ENCODE measurements around the gene UCP3. TPM values are rescaled to one million over a fixed set of nuclear protein-coding genes. Genes with fewer than 3 reads are reported as not detected.

The UCP3 gene
- total and polyA plus RNA-seq, 2 donors = 0.85 to 1.2 TPM

- Histone ChIP-seq H3K4me3 (ENCODE audit: low read depth, low read length) (no peak overlapping the region), H3K4me1 (ENCODE audit: insufficient read depth) (no peaks in the 10 kb centered on the region), H3K27ac (ENCODE audit: low read depth) (no peak overlapping the region), H3K36me3 (ENCODE audit: insufficient read depth) (no peaks in the 10 kb centered on the region)
- no peak for DNase-seq (ENCODE audit: extremely low spot score)
- WGBS = 55% methylated on average over 2 of the region's 2 CpGs
Observed at GRCh38 chr11:74024261-74025029, 15.6 kb upstream of the UCP3 start.

GRCh38 chr11:74023276-74023675 lies 14.4 kb upstream of the UCP3 start:
- no peaks in the 10 kb centered on the region for H3K36me3 ChIP-seq (ENCODE audit: insufficient read depth)
- H3K4me1 ChIP-seq (ENCODE audit: insufficient read depth) = no peaks in the 10 kb centered on the region
- no peak for DNase-seq (ENCODE audit: extremely low spot score)
- no peak overlapping the region for H3K4me3 ChIP-seq (ENCODE audit: low read depth, low read length)
- H3K27ac ChIP-seq (ENCODE audit: low read depth) = no peak overlapping the region

GRCh38 chr11:74022546-74022945 lies 13.7 kb upstream of the UCP3 start:
- Histone ChIP-seq H3K4me1 (ENCODE audit: insufficient read depth) (no peaks in the 10 kb centered on the region), H3K36me3 (ENCODE audit: insufficient read depth) (no peaks in the 10 kb centered on the region), H3K27ac (ENCODE audit: low read depth) (no peak overlapping the region), H3K4me3 (ENCODE audit: low read depth, low read length) (no peak overlapping the region)
- no peak for DNase-seq (ENCODE audit: extremely low spot score)
- 91% methylated on average over 6 of the region's 6 CpGs for WGBS

- Histone ChIP-seq H3K4me3 (ENCODE audit: low read depth, low read length) (no peak overlapping the region), H3K27ac (ENCODE audit: low read depth) (no peak overlapping the region), H3K36me3 (ENCODE audit: insufficient read depth) (no peaks in the 10 kb centered on the region), H3K4me1 (ENCODE audit: insufficient read depth) (no peaks in the 10 kb centered on the region)
- 98% methylated on average over 6 of the region's 6 CpGs for WGBS
- no peak for DNase-seq (ENCODE audit: extremely low spot score)
Observed at GRCh38 chr11:74021998-74022397, 13.1 kb upstream of the UCP3 start.

GRCh38 chr11:74020539-74020938 lies 11.7 kb upstream of the UCP3 start:
- no peak overlapping the region for H3K27ac ChIP-seq (ENCODE audit: low read depth)
- no peaks in the 10 kb centered on the region for H3K36me3 ChIP-seq (ENCODE audit: insufficient read depth)
- 90% methylated on average over 4 of the region's 4 CpGs for WGBS
- DNase-seq (ENCODE audit: extremely low spot score) = no peak
- H3K4me1 ChIP-seq (ENCODE audit: insufficient read depth) = no peaks in the 10 kb centered on the region
- no peak overlapping the region for H3K4me3 ChIP-seq (ENCODE audit: low read depth, low read length)

- no peak overlapping the region for H3K4me3 ChIP-seq (ENCODE audit: low read depth, low read length)
- no peak overlapping the region for H3K27ac ChIP-seq (ENCODE audit: low read depth)
- no peaks in the 10 kb centered on the region for H3K36me3 ChIP-seq (ENCODE audit: insufficient read depth)
- WGBS = 90% methylated on average over 4 of the region's 4 CpGs
- H3K4me1 ChIP-seq (ENCODE audit: insufficient read depth) = no peaks in the 10 kb centered on the region
- DNase-seq (ENCODE audit: extremely low spot score) = no peak
Observed at GRCh38 chr11:74019860-74020259, 11.0 kb upstream of the UCP3 start.

GRCh38 chr11:74019104-74019738 lies 10.3 kb upstream of the UCP3 start:
- H3K4me1 ChIP-seq (ENCODE audit: insufficient read depth) = no peaks in the 10 kb centered on the region
- H3K36me3 ChIP-seq (ENCODE audit: insufficient read depth) = no peaks in the 10 kb centered on the region
- H3K4me3 ChIP-seq (ENCODE audit: low read depth, low read length) = no peak overlapping the region
- H3K27ac ChIP-seq (ENCODE audit: low read depth) = peak overlapping the region; percentile 44
- DNase-seq (ENCODE audit: extremely low spot score) = no peak
- 67% methylated on average over 4 of the region's 4 CpGs for WGBS

- DNase-seq (ENCODE audit: extremely low spot score) = peak; percentile 52
- Histone ChIP-seq H3K36me3 (ENCODE audit: insufficient read depth) (no peaks in the 10 kb centered on the region), H3K4me3 (ENCODE audit: low read depth, low read length) (no peak overlapping the region), H3K27ac (ENCODE audit: low read depth) (peak overlapping the region; percentile 24), H3K4me1 (ENCODE audit: insufficient read depth) (no peaks in the 10 kb centered on the region)
- 58% methylated on average over 9 of the region's 9 CpGs for WGBS
Observed at GRCh38 chr11:74018331-74019005, 9.6 kb upstream of the UCP3 start.

GRCh38 chr11:74017631-74018030 lies 8.7 kb upstream of the UCP3 start:
- H3K27ac ChIP-seq (ENCODE audit: low read depth) = no peak overlapping the region
- no peak for DNase-seq (ENCODE audit: extremely low spot score)
- no peaks in the 10 kb centered on the region for H3K4me1 ChIP-seq (ENCODE audit: insufficient read depth)
- WGBS = 97% methylated on average over 3 of the region's 3 CpGs
- no peak overlapping the region for H3K4me3 ChIP-seq (ENCODE audit: low read depth, low read length)
- no peaks in the 10 kb centered on the region for H3K36me3 ChIP-seq (ENCODE audit: insufficient read depth)

GRCh38 chr11:74015919-74016684 lies 7.2 kb upstream of the UCP3 start:
- H3K4me1 ChIP-seq (ENCODE audit: insufficient read depth) = no peaks in the 10 kb centered on the region
- H3K27ac ChIP-seq (ENCODE audit: low read depth) = no peak overlapping the region
- H3K36me3 ChIP-seq (ENCODE audit: insufficient read depth) = peaks cover 2% of the 10 kb centered on the region
- no peak overlapping the region for H3K4me3 ChIP-seq (ENCODE audit: low read depth, low read length)
- 96% methylated on average over 5 of the region's 5 CpGs for WGBS
- DNase-seq (ENCODE audit: extremely low spot score) = no peak

GRCh38 chr11:74014880-74015279 lies 6.0 kb upstream of the UCP3 start:
- Histone ChIP-seq H3K4me3 (ENCODE audit: low read depth, low read length) (no peak overlapping the region), H3K4me1 (ENCODE audit: insufficient read depth) (no peaks in the 10 kb centered on the region), H3K27ac (ENCODE audit: low read depth) (no peak overlapping the region), H3K36me3 (ENCODE audit: insufficient read depth) (peaks cover 2% of the 10 kb centered on the region)
- 92% methylated on average over 2 of the region's 2 CpGs for WGBS
- DNase-seq (ENCODE audit: extremely low spot score) = no peak

GRCh38 chr11:74013141-74013540 lies 4.3 kb upstream of the UCP3 start:
- Histone ChIP-seq H3K4me1 (ENCODE audit: insufficient read depth) (no peaks in the 10 kb centered on the region), H3K4me3 (ENCODE audit: low read depth, low read length) (no peak overlapping the region), H3K36me3 (ENCODE audit: insufficient read depth) (peaks cover 2% of the 10 kb centered on the region), H3K27ac (ENCODE audit: low read depth) (no peak overlapping the region)
- WGBS = 96% methylated on average over 8 of the region's 8 CpGs
- no peak for DNase-seq (ENCODE audit: extremely low spot score)

GRCh38 chr11:74012074-74012809 lies 3.4 kb upstream of the UCP3 start:
- H3K4me1 ChIP-seq (ENCODE audit: insufficient read depth) = no peaks in the 10 kb centered on the region
- no peak overlapping the region for H3K4me3 ChIP-seq (ENCODE audit: low read depth, low read length)
- peaks cover 2% of the 10 kb centered on the region for H3K36me3 ChIP-seq (ENCODE audit: insufficient read depth)
- no peak overlapping the region for H3K27ac ChIP-seq (ENCODE audit: low read depth)
- 94% methylated on average over 14 of the region's 14 CpGs for WGBS
- no peak for DNase-seq (ENCODE audit: extremely low spot score)

All from urinary bladder (tissue), 4 donors.